Erythroblast (primary cell): ENCODE results near the gene CLDN24.

Source experiments
- GATA1 ChIP-seq: IDR thresholded peaks from 2 replicates; pipeline ENCODE4 v1.6.1; 2011; ENCODE audit warnings: low read depth, mild to moderate bottlenecking, control low read depth, low read length, moderate library complexity
- POLR2A ChIP-seq: IDR thresholded peaks from 2 replicates; pipeline ENCODE4 v1.6.1; 2011; ENCODE audit warnings: mild to moderate bottlenecking, low read length

DNA sequence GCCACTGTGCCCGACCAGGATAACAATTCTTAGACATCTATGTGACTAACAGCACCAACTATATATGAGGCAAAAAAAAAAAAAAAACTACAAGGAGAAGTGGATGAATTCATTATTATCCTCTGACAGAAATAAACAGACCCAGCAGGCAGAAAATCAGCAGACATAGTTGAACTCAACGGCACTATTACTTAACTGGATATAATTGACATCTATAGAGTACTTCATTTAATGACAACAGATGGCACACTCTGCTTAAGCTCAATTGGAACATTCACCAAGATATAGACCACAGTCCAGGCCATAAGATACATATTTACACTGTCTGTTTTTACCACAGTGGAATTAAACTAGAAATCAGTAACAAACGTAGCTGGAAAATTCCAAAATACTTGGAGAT is 15.4 kb downstream of the CLDN24 start:
- TF ChIP-seq POLR2A (no peak), GATA1 (no peak)
